Measurements from ENCODE around the gene KRTAP3-2.

The KRTAP3-2 gene

GRCh38 chr17:41010441-41010840 is 10.7 kb upstream of the KRTAP3-2 start:
- DNase-seq (ENCODE audit: low read depth), result no peak

- no peak for DNase-seq (ENCODE audit: low read depth)
Measured at GRCh38 chr17:41009936-41010335, 10.2 kb upstream of the KRTAP3-2 start.

- DNase-seq (ENCODE audit: low read depth), result no peak
Measured at GRCh38 chr17:41009301-41009760, 9.6 kb upstream of the KRTAP3-2 start.

- no peak for DNase-seq (ENCODE audit: low read depth)
Measured at GRCh38 chr17:41008811-41009210, 9.1 kb upstream of the KRTAP3-2 start, which contains the start of gene KRTAP3-1. KRTAP3-1 (minus strand) TSS chr17:41009128; CDS start chr17:41009074, 54 bp downstream.

GRCh38 chr17:41004397-41004796 is 4.7 kb upstream of the KRTAP3-2 start:
- DNase-seq (ENCODE audit: low read depth), result no peak

- no peak for DNase-seq (ENCODE audit: low read depth)
Measured at GRCh38 chr17:41003926-41004325, 4.2 kb upstream of the KRTAP3-2 start.

GRCh38 chr17:41002814-41003213 is 3.1 kb upstream of the KRTAP3-2 start:
- DNase-seq (ENCODE audit: low read depth), result no peak

- no peak for DNase-seq (ENCODE audit: low read depth)
Measured at GRCh38 chr17:41001795-41002194, 2.1 kb upstream of the KRTAP3-2 start.

- no peak for DNase-seq (ENCODE audit: low read depth)
Measured at GRCh38 chr17:40997361-40997760, 2.3 kb downstream of the KRTAP3-2 start.

- DNase-seq (ENCODE audit: low read depth), result no peak
Measured at GRCh38 chr17:40996829-40997228, 2.9 kb downstream of the KRTAP3-2 start.

- no peak for DNase-seq (ENCODE audit: low read depth)
Measured at GRCh38 chr17:40995116-40995515, 4.6 kb downstream of the KRTAP3-2 start.

GRCh38 chr17:40993839-40994238 is 5.9 kb downstream of the KRTAP3-2 start, which contains the start of gene KRTAP3-3:
KRTAP3-3 (minus strand) TSS chr17:40994164; CDS start chr17:40994097, 67 bp downstream.
- DNase-seq (ENCODE audit: low read depth), result no peak

- no peak for DNase-seq (ENCODE audit: low read depth)
Measured at GRCh38 chr17:40993084-40993483, 6.6 kb downstream of the KRTAP3-2 start.

GRCh38 chr17:40992666-40993065 is 7.0 kb downstream of the KRTAP3-2 start:
- no peak for DNase-seq (ENCODE audit: low read depth)

- DNase-seq (ENCODE audit: low read depth), result no peak
Measured at GRCh38 chr17:40986920-40987319, 12.8 kb downstream of the KRTAP3-2 start.

GRCh38 chr17:40984226-40984625 is 15.5 kb downstream of the KRTAP3-2 start, which contains the start of gene KRT40:
KRT40 (minus strand) TSS chr17:40984326; CDS start chr17:40984273, 53 bp downstream.
- no peak for DNase-seq (ENCODE audit: low read depth)

GRCh38 chr17:40981115-40981514 is 18.6 kb downstream of the KRTAP3-2 start:
- no peak for DNase-seq (ENCODE audit: low read depth)

- peak; percentile 20 for DNase-seq (ENCODE audit: low read depth)
Measured at GRCh38 chr17:40980596-40980995, 19.1 kb downstream of the KRTAP3-2 start.

- DNase-seq (ENCODE audit: low read depth), result no peak
Measured at GRCh38 chr17:40980117-40980516, 19.6 kb downstream of the KRTAP3-2 start.

GRCh38 chr17:40978575-40979151 is 21.0 kb downstream of the KRTAP3-2 start:
- no peak for DNase-seq (ENCODE audit: low read depth)

- DNase-seq (ENCODE audit: low read depth), result no peak
Measured at GRCh38 chr17:40975516-40975915, 24.2 kb downstream of the KRTAP3-2 start.

GRCh38 chr17:40974366-40974765 is 25.3 kb downstream of the KRTAP3-2 start:
- no peak for DNase-seq (ENCODE audit: low read depth)

GRCh38 chr17:40967582-40967981 is 32.1 kb downstream of the KRTAP3-2 start:
- DNase-seq (ENCODE audit: low read depth), result no peak

- DNase-seq (ENCODE audit: low read depth), result no peak
Measured at GRCh38 chr17:40966848-40967247, 32.9 kb downstream of the KRTAP3-2 start, which contains the start of gene KRT39. KRT39 (minus strand) TSS chr17:40966948; CDS start chr17:40966856, 92 bp downstream.

All from GM04504 (cell line).